C4-2B (cell line): Measurements from ENCODE around the gene TFDP1.

Source experiments
- ZFX ChIP-seq: fragments of 450-650 bp; IDR thresholded peaks from 2 replicates; pipeline ENCODE4 v1.6.1; 2017
- TF ChIP-seq, protein P1 (sequence below): fragments of 450-650 bp; conservative IDR thresholded peaks from 2 replicates; pipeline ENCODE4 v1.5.1; 2017; ENCODE audit warnings: mild to moderate bottlenecking

DNA sequence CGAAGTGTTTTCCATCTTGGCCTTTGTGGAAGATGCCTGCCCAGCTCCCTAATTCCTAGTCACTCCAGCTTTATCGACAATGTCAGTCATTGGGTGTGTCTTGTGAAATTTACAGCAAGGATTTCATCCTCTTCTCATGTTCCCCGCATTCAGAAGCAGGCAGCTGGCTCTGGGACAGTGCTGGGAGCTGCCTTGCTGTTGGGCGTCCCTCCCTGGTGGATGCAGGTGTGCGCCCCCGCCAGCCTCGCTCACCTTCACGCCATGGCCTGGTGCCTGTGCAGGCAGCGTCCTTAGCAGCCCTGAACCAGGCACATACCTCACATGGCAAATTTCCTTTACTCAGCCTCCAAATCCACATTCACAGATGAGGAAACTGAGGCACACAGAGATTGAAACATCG is 39.7 kb upstream of the TFDP1 start:
- TF ChIP-seq, protein P1, sequence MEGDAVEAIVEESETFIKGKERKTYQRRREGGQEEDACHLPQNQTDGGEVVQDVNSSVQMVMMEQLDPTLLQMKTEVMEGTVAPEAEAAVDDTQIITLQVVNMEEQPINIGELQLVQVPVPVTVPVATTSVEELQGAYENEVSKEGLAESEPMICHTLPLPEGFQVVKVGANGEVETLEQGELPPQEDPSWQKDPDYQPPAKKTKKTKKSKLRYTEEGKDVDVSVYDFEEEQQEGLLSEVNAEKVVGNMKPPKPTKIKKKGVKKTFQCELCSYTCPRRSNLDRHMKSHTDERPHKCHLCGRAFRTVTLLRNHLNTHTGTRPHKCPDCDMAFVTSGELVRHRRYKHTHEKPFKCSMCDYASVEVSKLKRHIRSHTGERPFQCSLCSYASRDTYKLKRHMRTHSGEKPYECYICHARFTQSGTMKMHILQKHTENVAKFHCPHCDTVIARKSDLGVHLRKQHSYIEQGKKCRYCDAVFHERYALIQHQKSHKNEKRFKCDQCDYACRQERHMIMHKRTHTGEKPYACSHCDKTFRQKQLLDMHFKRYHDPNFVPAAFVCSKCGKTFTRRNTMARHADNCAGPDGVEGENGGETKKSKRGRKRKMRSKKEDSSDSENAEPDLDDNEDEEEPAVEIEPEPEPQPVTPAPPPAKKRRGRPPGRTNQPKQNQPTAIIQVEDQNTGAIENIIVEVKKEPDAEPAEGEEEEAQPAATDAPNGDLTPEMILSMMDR: no peak
- no peak for TF ChIP-seq ZFX
